ENCODE data around the gene GRIP1.

Gene GRIP1

GRCh38 chr12:66694666-66695613, 16.1 kb upstream of the GRIP1 start:
- no peak overlapping the region for H3K4me3 ChIP-seq (ENCODE audit: low read depth, low read length)
- no peak for TF ChIP-seq CTCF (IDR thresholded peaks at IDR 0.05; ENCODE audit: low read depth, low read length)
- in situ Hi-C loops (cut with HindIII; ENCODE audit: low sequenced_read_pairs): no loop called here
- DNase-seq (ENCODE audit: low read depth, low spot score): no peak

- TF ChIP-seq CTCF (IDR thresholded peaks at IDR 0.05; ENCODE audit: low read depth, low read length): peak; percentile 58
- in situ Hi-C loops (cut with HindIII; ENCODE audit: low sequenced_read_pairs): no loop called here
- DNase-seq (ENCODE audit: low read depth, low spot score): peak; percentile 76
- H3K4me3 ChIP-seq (ENCODE audit: low read depth, low read length): no peak overlapping the region
Measured at GRCh38 chr12:66693901-66694513, 15.1 kb upstream of the GRIP1 start.

- in situ Hi-C loops (cut with HindIII; ENCODE audit: low sequenced_read_pairs): no loop called here
- no peak for TF ChIP-seq CTCF (IDR thresholded peaks at IDR 0.05; ENCODE audit: low read depth, low read length)
- DNase-seq (ENCODE audit: low read depth, low spot score): no peak
- no peak overlapping the region for H3K4me3 ChIP-seq (ENCODE audit: low read depth, low read length)
Measured at GRCh38 chr12:66692986-66693385, 14.1 kb upstream of the GRIP1 start.

GRCh38 chr12:66692170-66692569, 13.3 kb upstream of the GRIP1 start:
- TF ChIP-seq CTCF (IDR thresholded peaks at IDR 0.05; ENCODE audit: low read depth, low read length): no peak
- no peak for DNase-seq (ENCODE audit: low read depth, low spot score)
- no peak overlapping the region for H3K4me3 ChIP-seq (ENCODE audit: low read depth, low read length)
- in situ Hi-C loops (cut with HindIII; ENCODE audit: low sequenced_read_pairs): no loop called here

- no peak overlapping the region for H3K4me3 ChIP-seq (ENCODE audit: low read depth, low read length)
- DNase-seq (ENCODE audit: low read depth, low spot score): peak; percentile 13
- in situ Hi-C loops (cut with HindIII; ENCODE audit: low sequenced_read_pairs): no loop called here
- peak; percentile 59 for TF ChIP-seq CTCF (IDR thresholded peaks at IDR 0.05; ENCODE audit: low read depth, low read length)
Measured at GRCh38 chr12:66688846-66689439, 10.1 kb upstream of the GRIP1 start.

- in situ Hi-C loops (cut with HindIII; ENCODE audit: low sequenced_read_pairs): no loop called here
- no peak for TF ChIP-seq CTCF (IDR thresholded peaks at IDR 0.05; ENCODE audit: low read depth, low read length)
- DNase-seq (ENCODE audit: low read depth, low spot score): no peak
- no peak overlapping the region for H3K4me3 ChIP-seq (ENCODE audit: low read depth, low read length)
Measured at GRCh38 chr12:66684222-66684621, 5.3 kb upstream of the GRIP1 start.
